ENCODE data around the gene TNRC18.
"Not testable (repeated sequence)": the region's sequence is repeated elsewhere in the genome, so short reads cannot be mapped to it uniquely, and the experiment has no call there.

TNRC18 gene

GRCh38 chr7:5324961-5325360 lies 98.7 kb downstream of the TNRC18 start (continued):
- TF ChIP-seq ZNF565 (CRISPR knock-in tag; conservative IDR thresholded peaks at IDR 0.05; ENCODE audit: low read depth), result no peak

- not testable (repeated sequence) for ATAC-seq
These were observed 99.5 kb downstream of the TNRC18 start for GRCh38 chr7:5323800-5324781.

GRCh38 chr7:5322621-5323410 lies 100.8 kb downstream of the TNRC18 start:
- no peak for ATAC-seq
- TF ChIP-seq GLIS3 (CRISPR knock-in tag; IDR thresholded peaks at IDR 0.05) (no peak), TCF4 (CRISPR knock-in tag; IDR thresholded peaks at IDR 0.05; ENCODE audit: borderline replicate concordance) (no peak), POU6F1 (CRISPR knock-in tag; IDR thresholded peaks at IDR 0.05; ENCODE audit: borderline replicate concordance, low read depth) (no peak), TSHZ2 (CRISPR knock-in tag; IDR thresholded peaks at IDR 0.05) (no peak), ESRRG (CRISPR knock-in tag; IDR thresholded peaks at IDR 0.05) (no peak), ZFP30 (CRISPR knock-in tag; IDR thresholded peaks at IDR 0.05) (no peak), CSDC2 (CRISPR knock-in tag; IDR thresholded peaks at IDR 0.05) (no peak), PATZ1 (CRISPR knock-in tag; IDR thresholded peaks at IDR 0.05; ENCODE audit: borderline replicate concordance) (no peak), SNAI2 (CRISPR knock-in tag; IDR thresholded peaks at IDR 0.05) (no peak), OSR1 (CRISPR knock-in tag; IDR thresholded peaks at IDR 0.05) (no peak), BACH2 (CRISPR knock-in tag; IDR thresholded peaks at IDR 0.05; ENCODE audit: borderline replicate concordance) (no peak), CREB5 (CRISPR knock-in tag; IDR thresholded peaks at IDR 0.05; ENCODE audit: low read depth) (no peak), ZFP3 (CRISPR knock-in tag; IDR thresholded peaks at IDR 0.05) (no peak), ARNTL (CRISPR knock-in tag; IDR thresholded peaks at IDR 0.05; ENCODE audit: borderline replicate concordance, low read depth) (no peak), TOX (CRISPR knock-in tag; IDR thresholded peaks at IDR 0.05; ENCODE audit: borderline replicate concordance) (no peak), PPARA (CRISPR knock-in tag; IDR thresholded peaks at IDR 0.05; ENCODE audit: borderline replicate concordance) (no peak), ISL1 (CRISPR knock-in tag; IDR thresholded peaks at IDR 0.05) (no peak), RARB (CRISPR knock-in tag; IDR thresholded peaks at IDR 0.05) (no peak), ZNF8 (CRISPR knock-in tag; IDR thresholded peaks at IDR 0.05) (no peak), CSRNP3 (CRISPR knock-in tag; IDR thresholded peaks at IDR 0.05) (no peak)
